Tibial nerve (tissue), 3 donors: ENCODE results near the gene DLX3.

ENCODE experiments used
- CTCF ChIP-seq, 5 experiments: fragments of 200-600 bp in 3 of 5; fragments of 450-650 bp in 2 of 5; sonication (generic) in 3 of 5; IDR thresholded peaks; one replicate each; pipeline ENCODE4 v1.5.1; 2016 to 2019; ENCODE audit warnings: antibody characterized with exemption in 5 of 5, mild to moderate bottlenecking in 3 of 5, moderate library complexity in 2 of 5
- POLR2A ChIP-seq, 2 donors: fragments of 450-650 bp; IDR thresholded peaks; one replicate each; pipeline ENCODE4 v1.6.1; 2017; ENCODE audit warnings: antibody characterized with exemption in 2 of 2, mild to moderate bottlenecking in 2 of 2, moderate library complexity in 2 of 2

GRCh38 chr17:49946964-49947584 is 48.0 kb downstream of the DLX3 start:
- TF ChIP-seq CTCF (IDR thresholded peaks at IDR 0.05) (no peak), POLR2A (IDR thresholded peaks at IDR 0.05) (no peak)
